SK-N-MC (cell line): ENCODE measurements around the gene PYDC1.

Experiments used
- EZH2 ChIP-seq: fragments of 200-600 bp; sonication (generic); IDR thresholded peaks from one replicate; pipeline ENCODE4 v1.6.1; 2017; ENCODE audit warnings: antibody characterized with exemption
- FOXP2 ChIP-seq: optimal IDR thresholded peaks from 2 replicates; pipeline ENCODE3; 2011; ENCODE audit warnings: mild to moderate bottlenecking, moderate library complexity; ENCODE audit not compliant: insufficient read depth; ENCODE audit errors: extremely low read length, control extremely low read depth
- POLR2AphosphoS5 ChIP-seq: IDR thresholded peaks from 2 replicates; pipeline ENCODE4 v1.6.1; 2012; ENCODE audit warnings: mild to moderate bottlenecking, low read depth, low read length, borderline replicate concordance

- no peak; the same call in none of the 2 replicates for TF ChIP-seq POLR2AphosphoS5
- no peak for TF ChIP-seq EZH2
- TF ChIP-seq FOXP2: no peak
Measured at GRCh38 chr16:31198207-31198882, 18.6 kb downstream of the PYDC1 start.
